Endothelial cell of umbilical vein (primary cell): ENCODE data around the gene KCNH5. TPM values are rescaled to one million over a fixed set of nuclear protein-coding genes. Genes with fewer than 3 reads are reported as not detected.

Experiments
- BruUV-seq: library from RNA; stranded (reverse); fragments of 400-500 nt; replicated peaks from 2 replicates; lab custom pipeline; 2021; lab: Mats Ljungman, UMichigan
- CTCF ChIA-PET: fragments of 300-600, 350-600 bp; sonication (Branson Sonifier 250); formaldehyde crosslinking; loops from one replicate; lab custom pipeline; 2021; ENCODE audit warnings: antibody characterized with exemption, inconsistent platforms; lab: Charles Lee
- POLR2A ChIA-PET: fragments of 300-600, 350-600 bp; sonication (Branson Sonifier 250); formaldehyde crosslinking; loops from one replicate; lab custom pipeline; 2021; ENCODE audit warnings: antibody characterized with exemption, inconsistent platforms; lab: Charles Lee
- DNase-seq: peaks from one replicate; pipeline ENCODE4 v3.0.0-alpha.2; 2011; ENCODE audit warnings: low read depth, low spot score
- FAIRE-seq: peaks from 2 replicates; lab custom pipeline; 2011; peaks lifted over from hg19 to GRCh38; lab: Jason Lieb, UNC
- H2AFZ ChIP-seq: 2 replicates; pipeline ENCODE4 v1.6.0; 2012; ENCODE audit warnings: low read depth, low read length, control low read depth, inconsistent platforms
- H3K27ac ChIP-seq: 2 replicates; pipeline ENCODE4 v1.5.1; 2011; ENCODE audit warnings: low read depth, mild to moderate bottlenecking, control low read depth, low read length, moderate library complexity; ENCODE audit not compliant: insufficient read depth
- H3K27me3 ChIP-seq, 2 experiments: 2 replicates each; pipeline versions ENCODE4 v1.6.0 to v1.6.1; 2011; ENCODE audit warnings: low read length in 2 of 2, mixed read lengths in 1 of 2; ENCODE audit not compliant: control insufficient read depth in 2 of 2, insufficient read depth in 2 of 2
- H3K36me3 ChIP-seq, 2 experiments: 2 replicates in 1 of 2; 3 replicates in 1 of 2; pipeline ENCODE4 v1.5.1; 2011; ENCODE audit warnings: low read length in 2 of 2, mild to moderate bottlenecking in 1 of 2, moderate library complexity in 1 of 2; ENCODE audit not compliant: control insufficient read depth in 2 of 2, insufficient read depth in 2 of 2; ENCODE audit errors: extremely low read depth in 1 of 2
- H3K4me1 ChIP-seq: 3 replicates; pipeline ENCODE4 v1.5.1; 2011; ENCODE audit warnings: mild to moderate bottlenecking, low read length; ENCODE audit not compliant: control insufficient read depth, insufficient read depth; ENCODE audit errors: extremely low read depth
- H3K4me2 ChIP-seq: 2 replicates; pipeline ENCODE4 v1.6.1; 2011; ENCODE audit warnings: low read length, control low read depth, mixed read lengths; ENCODE audit not compliant: insufficient read depth
- H3K4me3 ChIP-seq, 3 experiments: fragments of 200-600 bp in 1 of 3; sonication (generic), shearing (Covaris generic) in 1 of 3; replicated peaks in 1 of 3; 2 replicates each; pipeline ENCODE4 v1.5.1; 2011 to 2016; ENCODE audit warnings: control low read depth in 3 of 3, low read length in 3 of 3, mild to moderate bottlenecking in 2 of 3, inconsistent platforms in 1 of 3, low read depth in 1 of 3, moderate library complexity in 1 of 3; ENCODE audit not compliant: insufficient read depth in 1 of 3
- H3K79me2 ChIP-seq: 2 replicates; pipeline ENCODE4 v1.6.0; 2012; ENCODE audit warnings: low read length, inconsistent platforms; ENCODE audit not compliant: control insufficient read depth, insufficient read depth
- H3K9ac ChIP-seq: replicated peaks from 2 replicates; pipeline ENCODE3; 2011; ENCODE audit warnings: low read length, control low read depth; ENCODE audit not compliant: insufficient read depth; ENCODE audit errors: extremely low read depth
- H3K9me1 ChIP-seq: replicated peaks from 3 replicates; pipeline ENCODE4 v1.6.0; 2011; ENCODE audit warnings: mild to moderate bottlenecking, low read length; ENCODE audit not compliant: control insufficient read depth, insufficient read depth; ENCODE audit errors: extremely low read depth
- H3K9me3 ChIP-seq: replicated peaks from 2 replicates; pipeline ENCODE4 v1.5.1; 2012; ENCODE audit warnings: low read length, inconsistent platforms; ENCODE audit not compliant: control insufficient read depth, insufficient read depth
- H4K20me1 ChIP-seq: replicated peaks from 2 replicates; pipeline ENCODE3; 2011; ENCODE audit warnings: mild to moderate bottlenecking, low read length; ENCODE audit not compliant: control insufficient read depth, insufficient read depth; ENCODE audit errors: extremely low read depth
- CTCF ChIP-seq, 2 donors: IDR thresholded peaks; 1 replicate in 1 of 2; 2 replicates in 1 of 2; pipeline ENCODE4 v1.5.1; 2011; ENCODE audit warnings: low read length in 2 of 2, mild to moderate bottlenecking in 2 of 2, moderate library complexity in 2 of 2, control low read depth in 1 of 2, inconsistent platforms in 1 of 2, low read depth in 1 of 2; ENCODE audit not compliant: insufficient read depth in 1 of 2; ENCODE audit errors: extremely low read depth in 1 of 2
- EZH2 ChIP-seq: IDR thresholded peaks from 2 replicates; pipeline ENCODE4 v1.6.1; 2012; ENCODE audit warnings: borderline replicate concordance, low read depth, mild to moderate bottlenecking, moderate library complexity, low read length, inconsistent platforms; ENCODE audit not compliant: severe bottlenecking
- FOS ChIP-seq: IDR thresholded peaks from 2 replicates; pipeline ENCODE4 v1.6.1; 2011; ENCODE audit warnings: mild to moderate bottlenecking, low read length, moderate library complexity, borderline replicate concordance; ENCODE audit not compliant: insufficient read depth
- GATA2 ChIP-seq: IDR thresholded peaks from 2 replicates; pipeline ENCODE4 v1.7.0; 2011; ENCODE audit warnings: low read depth, mild to moderate bottlenecking, moderate library complexity, mixed read lengths, low read length; ENCODE audit not compliant: insufficient read length, insufficient read depth
- JUN ChIP-seq: IDR thresholded peaks from 2 replicates; pipeline ENCODE4 v1.6.1; 2011; ENCODE audit warnings: borderline replicate concordance, low read depth; ENCODE audit not compliant: insufficient read length, insufficient read depth
- MAX ChIP-seq: IDR thresholded peaks from 2 replicates; pipeline ENCODE4 v1.6.1; 2011; ENCODE audit not compliant: insufficient read depth, insufficient read length
- MYC ChIP-seq: IDR thresholded peaks from one replicate; pipeline ENCODE4 v1.6.1; 2011; ENCODE audit warnings: mild to moderate bottlenecking, low read depth, low read length
- POLR2A ChIP-seq: IDR thresholded peaks from 2 replicates; pipeline ENCODE4 v1.6.1; 2012; ENCODE audit warnings: low read depth, mild to moderate bottlenecking, control low read depth, low read length
- POLR2AphosphoS5 ChIP-seq: IDR thresholded peaks from 2 replicates; pipeline ENCODE4 v1.6.1; 2012; ENCODE audit warnings: low read depth, mild to moderate bottlenecking, control low read depth, low read length, moderate library complexity; ENCODE audit not compliant: insufficient read depth
- dilution Hi-C: fragments of 300-500 bp; cut with MboI; formaldehyde crosslinking; loops from one replicate; pipeline ENCODE4 v1.15.0; 2019; ENCODE audit warnings: low sequenced_read_pairs; ENCODE audit not compliant: extremely low pct_ligation_motif_present
- intact Hi-C: fragments of 100-400 bp; cut with micrococcal nuclease; formaldehyde crosslinking; loops from one replicate; pipeline ENCODE4 v1.10.0; 2022
- polyA plus RNA-seq, 4 experiments: library from polyadenylated mRNA; depleted of rRNA in 3 of 4; stranded (reverse) in 3 of 4; unstranded in 1 of 4; fragments of >200 nt; gene quantifications; 2 replicates each; pipeline versions ENCODE4 v1.2.1 to v1.2.3, GENCODE V29; 2011 to 2012; ENCODE audit warnings: missing spikeins in 1 of 4
- total RNA-seq: library from RNA; stranded (reverse); gene quantifications from 2 replicates; pipeline ENCODE4 v1.2.3, GENCODE V29; 2021

Gene KCNH5
- total and polyA plus RNA-seq, 2 donors (not counting 3 experiments of a cell fraction or from before 2014, with no cell fraction given), result not detected

GRCh38 chr14:62745496-62745895 is 299.8 kb downstream of the KCNH5 start:
- no peaks in the 10 kb centered on the region for H3K4me1 ChIP-seq
- ChIA-PET POLR2A (no interaction called here), CTCF (no interaction called here)
- H3K27me3 ChIP-seq, result no peaks in the 10 kb centered on the region
- no peak overlapping the region for H3K9ac ChIP-seq
- H2AFZ ChIP-seq, result no peak overlapping the region
- no peak for TF ChIP-seq CTCF (IDR thresholded peaks at IDR 0.05; ENCODE audit: extremely low read depth in 1 of 2, insufficient read depth in 1 of 2, low read depth in 1 of 2, low read length in 2 of 2)
- no peak for TF ChIP-seq POLR2AphosphoS5
- no peak for TF ChIP-seq GATA2
- no peak for TF ChIP-seq MYC
- TF ChIP-seq EZH2, result no peak
- no peak for TF ChIP-seq MAX
- no peak for TF ChIP-seq FOS
- no peak for TF ChIP-seq POLR2A
- no peak for TF ChIP-seq JUN
- FAIRE-seq (no peak), DNase-seq (no peak)
- H3K9me3 ChIP-seq, result no peaks in the 10 kb centered on the region
- intact Hi-C loops, result no loop called here
- no peak overlapping the region for H3K27ac ChIP-seq
- no TSS peak for BruUV-seq
- H3K79me2 ChIP-seq, result no peaks in the 10 kb centered on the region
- H4K20me1 ChIP-seq, result no peaks in the 10 kb centered on the region
- dilution Hi-C loops, result no loop called here
- H3K4me2 ChIP-seq, result no peak overlapping the region
- H3K36me3 ChIP-seq, result no peaks in the 10 kb centered on the region
- H3K4me3 ChIP-seq, result no peak overlapping the region
- H3K9me1 ChIP-seq, result no peaks in the 10 kb centered on the region
